ENCODE measurements around the gene DIPK1A. TPM values are rescaled to one million over a fixed set of nuclear protein-coding genes. Genes with fewer than 3 reads are reported as not detected.

Gene DIPK1A
- total RNA-seq, 1 experiment from 2014 or later: 3.8 TPM

GRCh38 chr1:92990828-92991227, 29.6 kb upstream of the DIPK1A start:
- H3K14ac ChIP-seq (ENCODE audit: insufficient read depth, low read length): no peak overlapping the region
- no peak for TF ChIP-seq CTCF (conservative IDR thresholded peaks at IDR 0.05)
- H2BK5ac ChIP-seq (ENCODE audit: insufficient read length, low read length): no peak overlapping the region
- H3K23me2 ChIP-seq (ENCODE audit: insufficient read length, low read depth, low read length, poor library complexity, severe bottlenecking): no peaks in the 10 kb centered on the region
- H3K4ac ChIP-seq (ENCODE audit: low read depth, low read length): no peak overlapping the region
- H3K9me3 ChIP-seq (ENCODE audit: control insufficient read depth, low read depth, low read length): no peaks in the 10 kb centered on the region
- no peak overlapping the region for H3K56ac ChIP-seq (ENCODE audit: insufficient read length, low read depth, low read length)
- H3K4me2 ChIP-seq (ENCODE audit: insufficient read depth, insufficient read length, low read length): no peak overlapping the region
- H2BK120ac ChIP-seq (ENCODE audit: low read depth, low read length, poor library complexity, severe bottlenecking): no peak overlapping the region
- H3K27ac Mint-ChIP-seq: no peak overlapping the region
- no peak overlapping the region for H2BK20ac ChIP-seq (ENCODE audit: low read depth, low read length, poor library complexity, severe bottlenecking)
- no peaks in the 10 kb centered on the region for H3K27me3 ChIP-seq (ENCODE audit: insufficient read depth, low read length)
- no peak overlapping the region for H2BK12ac ChIP-seq (ENCODE audit: insufficient read length, low read depth, low read length)
- H4K91ac ChIP-seq (ENCODE audit: insufficient read length, low read depth, low read length): no peak overlapping the region
- no peak overlapping the region for H3K4me3 Mint-ChIP-seq
- H3K23ac ChIP-seq (ENCODE audit: insufficient read length, low read depth, low read length): no peak overlapping the region
- no peaks in the 10 kb centered on the region; the same call in 1 of the 2 replicates for H3K27me3 Mint-ChIP-seq (ENCODE audit: low read depth)
- H3K27ac ChIP-seq (ENCODE audit: insufficient read length, low read depth, low read length): no peak overlapping the region
- no peaks in the 10 kb centered on the region for H3K9me3 Mint-ChIP-seq
- H3T11ph ChIP-seq (ENCODE audit: low read length): no peak overlapping the region
- no CpG with 5 or more reads among the region's 1 CpG for WGBS (ENCODE audit: extremely low coverage, insufficient read length, low lambda C conversion rate)
- H3K18ac ChIP-seq (ENCODE audit: insufficient read length, low read depth, low read length): no peak overlapping the region
- no peaks in the 10 kb centered on the region for H3K4me1 ChIP-seq (ENCODE audit: insufficient read depth, low read length)
- H3K79me2 ChIP-seq (ENCODE audit: insufficient read depth, low read length): no peaks in the 10 kb centered on the region
- no peak for DNase-seq
- H2AFZ ChIP-seq (ENCODE audit: low read length): no peak overlapping the region
- no peak overlapping the region for H2BK15ac ChIP-seq (ENCODE audit: low read depth, low read length)
- H3K36me3 Mint-ChIP-seq (ENCODE audit: insufficient read depth in 1 of 3, low read depth in 3 of 3): no peaks in the 10 kb centered on the region
- peaks cover 2 to 5% of the 10 kb centered on the region in 2 experiments; a peak in 2 of 4 replicates for H3K4me1 Mint-ChIP-seq
- no peaks in the 10 kb centered on the region for H4K20me1 ChIP-seq (ENCODE audit: control insufficient read depth, insufficient read depth, insufficient read length)
- H3K9ac ChIP-seq (ENCODE audit: extremely low read depth, insufficient read length, low read length): no peak overlapping the region
- no peak overlapping the region for H2AK5ac ChIP-seq (ENCODE audit: insufficient read length, low read length)
- no peak overlapping the region for H4K8ac ChIP-seq (replicated peaks; ENCODE audit: insufficient read length, low read depth, low read length)
- no peak overlapping the region for H4K5ac ChIP-seq (ENCODE audit: insufficient read length, low read depth, low read length)
- no peaks in the 10 kb centered on the region for H3K79me1 ChIP-seq (ENCODE audit: insufficient read depth, low read depth, low read length, poor library complexity, severe bottlenecking)

Data from H9 (cell line).